ENCODE measurements around the gene SPACA6. TPM values are rescaled to one million over a fixed set of nuclear protein-coding genes. Genes with fewer than 3 reads are reported as not detected.

SPACA6 gene
- total and polyA plus RNA-seq, 2 experiments from 2014 or later: 5.1 to 11.5 TPM

DNA sequence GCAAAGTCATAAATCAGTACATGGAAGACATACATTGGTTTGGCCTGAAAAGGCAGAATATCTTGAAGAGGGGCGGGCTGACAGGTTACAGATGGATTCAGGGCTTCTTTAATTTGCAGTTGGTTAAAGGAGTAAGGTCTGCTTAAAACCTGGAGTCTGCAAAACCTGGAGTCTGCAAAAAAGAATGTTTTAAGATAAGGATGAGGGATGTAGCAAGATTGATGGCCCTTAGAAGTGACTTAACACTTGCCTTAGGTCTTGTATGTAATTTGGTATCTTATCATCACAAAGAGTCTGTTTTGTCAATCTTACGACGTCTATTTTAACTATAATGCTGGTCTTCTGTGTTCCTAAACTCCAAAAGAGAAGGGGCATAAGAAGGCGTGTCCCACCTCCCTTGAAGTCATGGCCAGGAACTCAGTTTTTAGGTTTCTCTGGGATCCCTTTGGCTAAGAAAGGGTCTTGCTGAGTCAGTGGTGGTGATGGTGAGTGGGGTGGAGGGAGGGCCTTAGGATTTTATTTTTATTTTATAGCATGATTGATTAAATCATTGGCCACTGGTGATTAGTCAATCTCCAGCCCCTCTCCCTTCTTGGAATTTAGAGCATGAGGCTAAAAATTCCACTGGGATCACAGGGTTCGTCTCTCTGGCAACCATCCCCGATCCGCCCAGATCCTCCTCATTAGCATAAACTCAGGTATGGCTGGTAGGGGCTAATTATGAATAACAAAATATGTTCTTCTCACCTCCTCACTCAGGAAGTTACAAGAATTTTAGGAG lies 40.8 kb downstream of the SPACA6 start (continued):
- TF ChIP-seq, protein P1, sequence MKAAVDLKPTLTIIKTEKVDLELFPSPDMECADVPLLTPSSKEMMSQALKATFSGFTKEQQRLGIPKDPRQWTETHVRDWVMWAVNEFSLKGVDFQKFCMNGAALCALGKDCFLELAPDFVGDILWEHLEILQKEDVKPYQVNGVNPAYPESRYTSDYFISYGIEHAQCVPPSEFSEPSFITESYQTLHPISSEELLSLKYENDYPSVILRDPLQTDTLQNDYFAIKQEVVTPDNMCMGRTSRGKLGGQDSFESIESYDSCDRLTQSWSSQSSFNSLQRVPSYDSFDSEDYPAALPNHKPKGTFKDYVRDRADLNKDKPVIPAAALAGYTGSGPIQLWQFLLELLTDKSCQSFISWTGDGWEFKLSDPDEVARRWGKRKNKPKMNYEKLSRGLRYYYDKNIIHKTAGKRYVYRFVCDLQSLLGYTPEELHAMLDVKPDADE (IDR thresholded peaks at IDR 0.05): no peak
- TF ChIP-seq ZNF114 (CRISPR knock-in tag; IDR thresholded peaks at IDR 0.05) (no peak), NANOG (IDR thresholded peaks at IDR 0.05; ENCODE audit: borderline replicate concordance) (no peak), STAT1 (IDR thresholded peaks at IDR 0.05; ENCODE audit: unreplicated experiment) (no peak), CREB1 (CRISPR knock-in tag; IDR thresholded peaks at IDR 0.05; ENCODE audit: low read depth) (no peak), EZH2phosphoT487 (IDR thresholded peaks at IDR 0.05; ENCODE audit: unreplicated experiment) (no peak), POLR2AphosphoS5 (IDR thresholded peaks at IDR 0.05; ENCODE audit: low read depth) (no peak)
- TF ChIP-seq, protein P2, sequence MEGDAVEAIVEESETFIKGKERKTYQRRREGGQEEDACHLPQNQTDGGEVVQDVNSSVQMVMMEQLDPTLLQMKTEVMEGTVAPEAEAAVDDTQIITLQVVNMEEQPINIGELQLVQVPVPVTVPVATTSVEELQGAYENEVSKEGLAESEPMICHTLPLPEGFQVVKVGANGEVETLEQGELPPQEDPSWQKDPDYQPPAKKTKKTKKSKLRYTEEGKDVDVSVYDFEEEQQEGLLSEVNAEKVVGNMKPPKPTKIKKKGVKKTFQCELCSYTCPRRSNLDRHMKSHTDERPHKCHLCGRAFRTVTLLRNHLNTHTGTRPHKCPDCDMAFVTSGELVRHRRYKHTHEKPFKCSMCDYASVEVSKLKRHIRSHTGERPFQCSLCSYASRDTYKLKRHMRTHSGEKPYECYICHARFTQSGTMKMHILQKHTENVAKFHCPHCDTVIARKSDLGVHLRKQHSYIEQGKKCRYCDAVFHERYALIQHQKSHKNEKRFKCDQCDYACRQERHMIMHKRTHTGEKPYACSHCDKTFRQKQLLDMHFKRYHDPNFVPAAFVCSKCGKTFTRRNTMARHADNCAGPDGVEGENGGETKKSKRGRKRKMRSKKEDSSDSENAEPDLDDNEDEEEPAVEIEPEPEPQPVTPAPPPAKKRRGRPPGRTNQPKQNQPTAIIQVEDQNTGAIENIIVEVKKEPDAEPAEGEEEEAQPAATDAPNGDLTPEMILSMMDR (conservative IDR thresholded peaks at IDR 0.05; ENCODE audit: low read depth in 2 of 2): no peak
- TF ChIP-seq, protein P3, sequence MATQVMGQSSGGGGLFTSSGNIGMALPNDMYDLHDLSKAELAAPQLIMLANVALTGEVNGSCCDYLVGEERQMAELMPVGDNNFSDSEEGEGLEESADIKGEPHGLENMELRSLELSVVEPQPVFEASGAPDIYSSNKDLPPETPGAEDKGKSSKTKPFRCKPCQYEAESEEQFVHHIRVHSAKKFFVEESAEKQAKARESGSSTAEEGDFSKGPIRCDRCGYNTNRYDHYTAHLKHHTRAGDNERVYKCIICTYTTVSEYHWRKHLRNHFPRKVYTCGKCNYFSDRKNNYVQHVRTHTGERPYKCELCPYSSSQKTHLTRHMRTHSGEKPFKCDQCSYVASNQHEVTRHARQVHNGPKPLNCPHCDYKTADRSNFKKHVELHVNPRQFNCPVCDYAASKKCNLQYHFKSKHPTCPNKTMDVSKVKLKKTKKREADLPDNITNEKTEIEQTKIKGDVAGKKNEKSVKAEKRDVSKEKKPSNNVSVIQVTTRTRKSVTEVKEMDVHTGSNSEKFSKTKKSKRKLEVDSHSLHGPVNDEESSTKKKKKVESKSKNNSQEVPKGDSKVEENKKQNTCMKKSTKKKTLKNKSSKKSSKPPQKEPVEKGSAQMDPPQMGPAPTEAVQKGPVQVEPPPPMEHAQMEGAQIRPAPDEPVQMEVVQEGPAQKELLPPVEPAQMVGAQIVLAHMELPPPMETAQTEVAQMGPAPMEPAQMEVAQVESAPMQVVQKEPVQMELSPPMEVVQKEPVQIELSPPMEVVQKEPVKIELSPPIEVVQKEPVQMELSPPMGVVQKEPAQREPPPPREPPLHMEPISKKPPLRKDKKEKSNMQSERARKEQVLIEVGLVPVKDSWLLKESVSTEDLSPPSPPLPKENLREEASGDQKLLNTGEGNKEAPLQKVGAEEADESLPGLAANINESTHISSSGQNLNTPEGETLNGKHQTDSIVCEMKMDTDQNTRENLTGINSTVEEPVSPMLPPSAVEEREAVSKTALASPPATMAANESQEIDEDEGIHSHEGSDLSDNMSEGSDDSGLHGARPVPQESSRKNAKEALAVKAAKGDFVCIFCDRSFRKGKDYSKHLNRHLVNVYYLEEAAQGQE (IDR thresholded peaks at IDR 0.05; ENCODE audit: unreplicated experiment): no peak

- H3K4me3 ChIP-seq: no peak overlapping the region
- peaks cover 37% of the 10 kb centered on the region for H3K9me3 Mint-ChIP-seq
- no peaks in the 10 kb centered on the region; the same call in 1 of the 2 replicates for H3K36me3 ChIP-seq (ENCODE audit: insufficient read depth)
- DNase-seq (ENCODE audit: low spot score): no peak
- no peak overlapping the region for H3K27ac ChIP-seq (ENCODE audit: low read depth)
- H3K4me1 Mint-ChIP-seq: peaks cover 13% of the 10 kb centered on the region; the same call in 2 of the 3 replicates
- H2AFZ ChIP-seq: no peak overlapping the region
- H3K27me3 ChIP-seq (ENCODE audit: insufficient read depth): no peaks in the 10 kb centered on the region
- H3K4me1 ChIP-seq (ENCODE audit: insufficient read depth): peaks cover 9% of the 10 kb centered on the region; the same call in 1 of the 2 replicates
- peaks cover under 1% of the 10 kb centered on the region for H3K27me3 Mint-ChIP-seq (ENCODE audit: insufficient read depth, low read depth, poor library complexity)
- H4K20me1 ChIP-seq (replicated peaks; ENCODE audit: insufficient read depth): no peaks in the 10 kb centered on the region
- no peak overlapping the region for H3K27ac Mint-ChIP-seq
- H3K9me2 ChIP-seq (ENCODE audit: insufficient read depth): no peaks in the 10 kb centered on the region
- H3K36me3 Mint-ChIP-seq (ENCODE audit: low read depth): peaks cover 11% of the 10 kb centered on the region
- H3K4me3 Mint-ChIP-seq: no peak overlapping the region
- ATAC-seq: no peak
- H3F3A ChIP-seq (replicated peaks; ENCODE audit: low read depth): no peaks in the 10 kb centered on the region
- H3K4me2 ChIP-seq: no peak overlapping the region
- H3K79me2 ChIP-seq (replicated peaks; ENCODE audit: insufficient read depth): no peaks in the 10 kb centered on the region
- TF ChIP-seq NANOG (IDR thresholded peaks at IDR 0.05; ENCODE audit: borderline replicate concordance): no peak
- TF ChIP-seq JUNB (IDR thresholded peaks at IDR 0.05; ENCODE audit: unreplicated experiment): no peak
- no peak for TF ChIP-seq EZH2phosphoT487 (IDR thresholded peaks at IDR 0.05; ENCODE audit: unreplicated experiment)
- TF ChIP-seq POLR2AphosphoS5 (IDR thresholded peaks at IDR 0.05; ENCODE audit: low read depth): no peak
- TF ChIP-seq ZNF114 (CRISPR knock-in tag; IDR thresholded peaks at IDR 0.05): no peak
- TF ChIP-seq ZNF331 (CRISPR knock-in tag; IDR thresholded peaks at IDR 0.05; ENCODE audit: low read depth): no peak
- TF ChIP-seq, protein P3 (IDR thresholded peaks at IDR 0.05; ENCODE audit: unreplicated experiment): no peak
- TF ChIP-seq, protein P1 (IDR thresholded peaks at IDR 0.05): no peak
- no peak for TF ChIP-seq EZH2 (IDR thresholded peaks at IDR 0.05; ENCODE audit: low read depth, unreplicated experiment)
Measured at GRCh38 chr19:51735759-51736449, 42.8 kb downstream of the SPACA6 start.
